Measurements from ENCODE around the gene ATP6V0E1.

Gene ATP6V0E1

DNA sequence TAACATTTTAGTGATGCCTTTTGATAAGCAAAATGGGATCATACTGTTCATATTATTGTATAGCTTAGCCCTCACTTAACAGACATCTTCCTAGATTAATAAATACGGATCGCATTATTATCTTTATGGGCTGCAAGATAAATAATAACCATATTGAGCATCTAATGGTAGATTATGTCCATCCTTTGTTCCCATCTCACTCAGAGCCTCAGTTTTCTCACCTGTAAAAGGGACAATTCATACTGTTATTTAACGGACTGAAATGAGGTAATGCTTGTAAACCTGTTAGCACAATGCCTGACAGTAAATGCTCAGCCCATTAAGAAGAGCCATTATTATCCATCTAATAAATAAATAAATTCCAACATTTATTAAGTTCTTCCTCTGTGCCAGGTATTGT lies 27.3 kb upstream of the ATP6V0E1 start:
- no peak for DNase-seq (ENCODE audit: low read depth in 2 of 2)
- TF ChIP-seq, protein P1, sequence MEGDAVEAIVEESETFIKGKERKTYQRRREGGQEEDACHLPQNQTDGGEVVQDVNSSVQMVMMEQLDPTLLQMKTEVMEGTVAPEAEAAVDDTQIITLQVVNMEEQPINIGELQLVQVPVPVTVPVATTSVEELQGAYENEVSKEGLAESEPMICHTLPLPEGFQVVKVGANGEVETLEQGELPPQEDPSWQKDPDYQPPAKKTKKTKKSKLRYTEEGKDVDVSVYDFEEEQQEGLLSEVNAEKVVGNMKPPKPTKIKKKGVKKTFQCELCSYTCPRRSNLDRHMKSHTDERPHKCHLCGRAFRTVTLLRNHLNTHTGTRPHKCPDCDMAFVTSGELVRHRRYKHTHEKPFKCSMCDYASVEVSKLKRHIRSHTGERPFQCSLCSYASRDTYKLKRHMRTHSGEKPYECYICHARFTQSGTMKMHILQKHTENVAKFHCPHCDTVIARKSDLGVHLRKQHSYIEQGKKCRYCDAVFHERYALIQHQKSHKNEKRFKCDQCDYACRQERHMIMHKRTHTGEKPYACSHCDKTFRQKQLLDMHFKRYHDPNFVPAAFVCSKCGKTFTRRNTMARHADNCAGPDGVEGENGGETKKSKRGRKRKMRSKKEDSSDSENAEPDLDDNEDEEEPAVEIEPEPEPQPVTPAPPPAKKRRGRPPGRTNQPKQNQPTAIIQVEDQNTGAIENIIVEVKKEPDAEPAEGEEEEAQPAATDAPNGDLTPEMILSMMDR (IDR thresholded peaks at IDR 0.05; ENCODE audit: low read depth, low read length) = no peak
- H3K4me3 ChIP-seq (replicated peaks in 1 of 2; ENCODE audit: low read depth in 2 of 2, low read length in 2 of 2) = no peak overlapping the region

DNA sequence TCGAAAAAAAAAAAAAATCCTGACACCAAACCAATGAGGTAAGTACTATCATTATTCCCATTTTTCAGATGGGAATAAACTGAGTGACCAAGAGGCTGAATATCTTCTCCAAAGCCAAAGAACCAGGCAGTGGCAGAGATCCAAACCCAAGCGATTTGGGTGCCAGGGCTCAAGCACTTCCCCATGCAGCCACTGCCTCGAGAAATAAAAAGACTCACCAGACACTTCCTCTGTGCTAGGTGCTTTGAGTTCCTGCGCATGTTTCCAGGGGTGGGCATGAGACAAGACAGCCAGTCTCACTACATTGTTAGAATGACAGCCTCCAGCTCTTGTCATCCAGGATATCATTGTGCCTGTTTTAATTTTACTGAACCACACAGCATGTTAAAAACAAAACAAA lies 26.6 kb upstream of the ATP6V0E1 start:
- TF ChIP-seq, protein P1 (IDR thresholded peaks at IDR 0.05; ENCODE audit: low read depth, low read length) = no peak
- no peak overlapping the region for H3K4me3 ChIP-seq (replicated peaks in 1 of 2; ENCODE audit: low read depth in 2 of 2, low read length in 2 of 2)
- DNase-seq (ENCODE audit: low read depth in 2 of 2) = no peak

- no peak for DNase-seq (ENCODE audit: low read depth in 2 of 2)
- H3K4me3 ChIP-seq (replicated peaks in 1 of 2; ENCODE audit: low read depth in 2 of 2, low read length in 2 of 2) = no peak overlapping the region
- TF ChIP-seq, protein P1 (IDR thresholded peaks at IDR 0.05; ENCODE audit: low read depth, low read length) = no peak
These were observed 26.1 kb upstream of the ATP6V0E1 start for GRCh38 chr5:172957458-172957857.

DNA sequence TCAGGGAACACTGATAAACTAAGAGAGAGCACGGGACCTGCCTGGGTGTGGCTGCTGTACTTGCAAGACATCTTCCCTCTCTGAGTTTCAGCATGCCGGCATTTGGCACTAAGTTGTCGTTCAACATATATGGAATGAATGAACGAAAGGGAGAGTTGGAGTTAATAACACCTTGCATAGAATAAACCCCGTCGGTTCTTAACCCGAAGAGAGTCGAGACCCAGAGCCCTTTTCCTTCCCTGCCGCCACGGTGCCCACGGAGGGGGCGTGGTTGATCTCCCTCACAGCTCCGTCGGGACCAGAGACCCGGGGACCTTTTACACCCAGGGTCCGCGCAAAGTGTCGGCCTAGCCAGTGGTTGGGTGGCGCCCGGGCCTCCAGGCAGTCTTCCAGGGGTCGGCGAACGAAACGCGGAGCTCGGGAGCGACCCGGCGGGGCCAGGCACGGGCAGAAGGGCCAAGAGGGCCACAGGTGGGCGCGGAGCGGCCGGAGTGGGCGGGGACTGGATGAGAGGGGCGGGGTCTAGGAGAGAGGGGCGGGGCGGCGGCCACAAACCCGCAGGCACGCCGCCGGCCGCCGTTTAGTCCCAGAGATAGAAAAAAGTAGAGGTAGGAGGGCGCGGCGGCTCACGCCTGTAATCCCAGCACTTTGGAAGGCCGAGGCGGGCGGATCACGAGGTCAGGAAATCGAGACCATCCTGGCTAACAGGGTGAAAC lies 25.1 kb upstream of the ATP6V0E1 start:
- TF ChIP-seq, protein P1 (IDR thresholded peaks at IDR 0.05; ENCODE audit: low read depth, low read length) = no peak
- DNase-seq (ENCODE audit: low read depth in 2 of 2) = peak; percentile 71 to 72
- peak overlapping the region; percentile 43 to 100 for H3K4me3 ChIP-seq (replicated peaks in 1 of 2; ENCODE audit: low read depth in 2 of 2, low read length in 2 of 2)

- TF ChIP-seq, protein P1 (IDR thresholded peaks at IDR 0.05; ENCODE audit: low read depth, low read length) = no peak
- peak in 1 of 2 donors; percentile 28 for DNase-seq (ENCODE audit: low read depth in 2 of 2)
- H3K4me3 ChIP-seq (replicated peaks in 1 of 2; ENCODE audit: low read depth in 2 of 2, low read length in 2 of 2) = peak overlapping the region; percentile 100
These were observed 23.5 kb upstream of the ATP6V0E1 start for GRCh38 chr5:172959824-172960799.

- DNase-seq (ENCODE audit: low read depth in 2 of 2) = no peak
- TF ChIP-seq, protein P1 (IDR thresholded peaks at IDR 0.05; ENCODE audit: low read depth, low read length) = no peak
- no peak overlapping the region for H3K4me3 ChIP-seq (replicated peaks in 1 of 2; ENCODE audit: low read depth in 2 of 2, low read length in 2 of 2)
These were observed 13.7 kb upstream of the ATP6V0E1 start for GRCh38 chr5:172969921-172970320.

Data from cardiac fibroblast (primary cell).